ENCODE data around the gene RTEL1. TPM values are rescaled to one million over a fixed set of nuclear protein-coding genes. Genes with fewer than 3 reads are reported as not detected.

RTEL1 gene
- total RNA-seq, 1 experiment from 2014 or later = 51.1 TPM

- Histone ChIP-seq H3K27me3 (replicated peaks; ENCODE audit: control insufficient read depth, insufficient read depth, low read length) (no peaks in the 10 kb centered on the region), H3K9me3 (no peaks in the 10 kb centered on the region), H3K4me1 (peaks cover 26% of the 10 kb centered on the region), H3K4me3 (ENCODE audit: low read depth, low read length) (no peak overlapping the region), H3K36me3 (ENCODE audit: control insufficient read depth, insufficient read depth, low read length) (no peaks in the 10 kb centered on the region; the same call in 1 of the 2 replicates)
- Mint-ChIP-seq H3K4me3 (ENCODE audit: unreplicated experiment) (no peak overlapping the region), H3K4me1 (ENCODE audit: low read depth, unreplicated experiment) (peaks cover 11% of the 10 kb centered on the region), H3K36me3 (ENCODE audit: insufficient read depth, unreplicated experiment) (peaks cover 100% of the 10 kb centered on the region), H3K27me3 (ENCODE audit: insufficient read depth, unreplicated experiment) (peaks cover 2% of the 10 kb centered on the region), H3K9me3 (ENCODE audit: unreplicated experiment) (no peaks in the 10 kb centered on the region), H3K27ac (ENCODE audit: unreplicated experiment) (peak overlapping the region; percentile 30)
- DNase-seq = peak; percentile 51 to 71
- BruUV-seq (replicated peaks) = TSS peak; percentile 48
- POLR2A ChIA-PET = interaction anchor here (1.6 kb wide), 1 partner anchor 8 kb away, joined by 5 read pairs; the partner anchor contains the start of genes ARFRP1 and ZGPAT
- no peak for TF ChIP-seq CTCF (IDR thresholded peaks at IDR 0.05; ENCODE audit: insufficient read depth in 1 of 2, low read depth in 1 of 2, low read length in 1 of 2, severe bottlenecking in 1 of 2, unreplicated experiment in 1 of 2)
- CTCF ChIA-PET = interaction anchor here (1.2 kb wide), 1 partner anchor 8 kb away, joined by 3 read pairs; the partner anchor contains the start of genes ARFRP1 and ZGPAT
- intact Hi-C loops (cut with micrococcal nuclease; ENCODE audit: unreplicated experiment) = no loop called here
Observed at GRCh38 chr20:63699466-63700198, 41.5 kb downstream of the RTEL1 start.

- H3K27me3 Mint-ChIP-seq (ENCODE audit: insufficient read depth, unreplicated experiment) = peaks cover 2% of the 10 kb centered on the region
- peaks cover 11% of the 10 kb centered on the region for H3K4me1 Mint-ChIP-seq (ENCODE audit: low read depth, unreplicated experiment)
- Histone ChIP-seq H3K27me3 (replicated peaks; ENCODE audit: control insufficient read depth, insufficient read depth, low read length) (no peaks in the 10 kb centered on the region), H3K4me1 (peaks cover 26% of the 10 kb centered on the region), H3K9me3 (no peaks in the 10 kb centered on the region), H3K4me3 (ENCODE audit: low read depth, low read length) (no peak overlapping the region), H3K36me3 (ENCODE audit: control insufficient read depth, insufficient read depth, low read length) (peaks cover 5% of the 10 kb centered on the region; the same call in 1 of the 2 replicates)
- no peak for TF ChIP-seq CTCF (IDR thresholded peaks at IDR 0.05; ENCODE audit: insufficient read depth in 1 of 2, low read depth in 1 of 2, low read length in 1 of 2, severe bottlenecking in 1 of 2, unreplicated experiment in 1 of 2)
- peak; percentile 38 to 49 for DNase-seq
- BruUV-seq (replicated peaks) = no TSS peak
- ChIA-PET CTCF (no interaction called here), POLR2A (no interaction called here)
- intact Hi-C loops (cut with micrococcal nuclease; ENCODE audit: unreplicated experiment) = no loop called here
- no peaks in the 10 kb centered on the region for H3K9me3 Mint-ChIP-seq (ENCODE audit: unreplicated experiment)
- H3K36me3 Mint-ChIP-seq (ENCODE audit: insufficient read depth, unreplicated experiment) = peaks cover 100% of the 10 kb centered on the region
- peak overlapping the region; percentile 30 for H3K27ac Mint-ChIP-seq (ENCODE audit: unreplicated experiment)
- no peak overlapping the region for H3K4me3 Mint-ChIP-seq (ENCODE audit: unreplicated experiment)
Observed at GRCh38 chr20:63700199-63701050, 42.3 kb downstream of the RTEL1 start.

GRCh38 chr20:63701051-63701328 lies 42.9 kb downstream of the RTEL1 start:
- BruUV-seq (replicated peaks) = no TSS peak
- ChIA-PET CTCF (no interaction called here), POLR2A (no interaction called here)
- Mint-ChIP-seq H3K27me3 (ENCODE audit: insufficient read depth, unreplicated experiment) (peaks cover 2% of the 10 kb centered on the region), H3K36me3 (ENCODE audit: insufficient read depth, unreplicated experiment) (peaks cover 100% of the 10 kb centered on the region), H3K4me1 (ENCODE audit: low read depth, unreplicated experiment) (peaks cover 11% of the 10 kb centered on the region), H3K27ac (ENCODE audit: unreplicated experiment) (peak overlapping the region; percentile 30), H3K4me3 (ENCODE audit: unreplicated experiment) (no peak overlapping the region), H3K9me3 (ENCODE audit: unreplicated experiment) (no peaks in the 10 kb centered on the region)
- H3K9me3 ChIP-seq = no peaks in the 10 kb centered on the region
- no peak overlapping the region for H3K4me3 ChIP-seq (ENCODE audit: low read depth, low read length)
- intact Hi-C loops (cut with micrococcal nuclease; ENCODE audit: unreplicated experiment) = no loop called here
- DNase-seq = peak in 1 of 2 experiments; percentile 14
- no peak for TF ChIP-seq CTCF (IDR thresholded peaks at IDR 0.05; ENCODE audit: insufficient read depth in 1 of 2, low read depth in 1 of 2, low read length in 1 of 2, severe bottlenecking in 1 of 2, unreplicated experiment in 1 of 2)
- peaks cover 8% of the 10 kb centered on the region for H3K36me3 ChIP-seq (ENCODE audit: control insufficient read depth, insufficient read depth, low read length)
- no peaks in the 10 kb centered on the region for H3K27me3 ChIP-seq (replicated peaks; ENCODE audit: control insufficient read depth, insufficient read depth, low read length)
- H3K4me1 ChIP-seq = peaks cover 26% of the 10 kb centered on the region
